PC-3 (cell line): Measurements from ENCODE around the gene POTEC.
"Not testable (repeated sequence)": the region's sequence is repeated elsewhere in the genome, so short reads cannot be mapped to it uniquely, and the experiment has no call there.

Experiments
- CTCF ChIP-seq: fragments of 300-600 bp; sonication (generic); conservative IDR thresholded peaks from 2 replicates; pipeline ENCODE4 v1.5.1; 2017; ENCODE audit warnings: antibody characterized with exemption, low read depth, mild to moderate bottlenecking, low read length
- EZH2 ChIP-seq: fragments of 300-600 bp; sonication (generic); IDR thresholded peaks from one replicate; pipeline ENCODE4 v1.6.1; 2017; ENCODE audit warnings: antibody characterized with exemption, mild to moderate bottlenecking, low read length; ENCODE audit not compliant: unreplicated experiment
- EZH2phosphoT487 ChIP-seq: fragments of 300-600 bp; sonication (generic); IDR thresholded peaks from 2 replicates; pipeline ENCODE4 v1.6.1; 2018; ENCODE audit warnings: mild to moderate bottlenecking, antibody characterized with exemption, low read length, borderline replicate concordance

DNA sequence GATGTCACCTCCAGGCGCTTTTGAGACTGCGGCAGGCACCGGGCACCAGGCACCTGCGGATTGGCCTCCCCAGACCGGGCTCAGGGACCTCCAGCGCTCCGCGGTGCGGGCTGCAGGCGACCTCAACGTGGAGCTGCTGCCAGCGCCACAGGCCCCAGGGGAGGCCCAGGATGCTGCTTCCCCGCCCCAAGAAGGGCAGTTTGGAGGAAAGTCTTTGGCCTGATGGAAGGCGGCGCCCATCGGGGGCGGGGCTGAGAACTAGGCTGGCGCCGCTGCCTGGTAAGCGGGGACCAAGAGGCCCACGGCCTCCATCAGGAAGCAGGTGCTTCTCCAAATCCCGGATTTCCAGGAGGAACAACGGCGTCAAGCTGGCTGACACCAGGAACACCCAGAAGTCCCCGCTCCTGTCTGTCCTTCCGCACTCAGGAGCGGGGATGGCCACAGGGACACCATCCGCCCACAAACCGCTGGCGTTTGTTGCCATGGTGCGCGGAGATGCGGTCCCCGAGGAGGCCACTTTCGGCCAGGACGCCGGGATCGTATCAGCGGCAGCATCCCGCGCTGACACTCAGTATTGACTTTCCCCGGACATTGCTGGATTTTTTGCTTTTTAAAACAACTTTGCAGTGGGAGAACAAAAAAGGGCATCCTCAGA, 56.3 kb downstream of the POTEC start:
- TF ChIP-seq CTCF, EZH2, EZH2phosphoT487: not testable (repeated sequence)
